Measurements from ENCODE around the gene ACSM6. TPM values are rescaled to one million over a fixed set of nuclear protein-coding genes. Genes with fewer than 3 reads are reported as not detected.

The ACSM6 gene
- polyA plus RNA-seq, 1 experiment = not detected

- H3K27me3 ChIP-seq (ENCODE audit: control insufficient read depth, insufficient read depth, low read length) = no peaks in the 10 kb centered on the region
- H3K36me3 ChIP-seq (ENCODE audit: control insufficient read depth, insufficient read depth, low read length) = no peaks in the 10 kb centered on the region
- H3K4me3 ChIP-seq (ENCODE audit: low read depth, low read length) = no peak overlapping the region
- no peak for DNase-seq (ENCODE audit: low read depth)
- ChIA-PET CTCF (interaction anchor here (1.0 to 2.1 kb wide), 5 partner anchors 48 to 193 kb away, joined by 3 to 6 read pairs (median 4); no protein-coding TSS in a partner anchor), POLR2A (no interaction called here)
- no peak for TF ChIP-seq CTCF (IDR thresholded peaks at IDR 0.05; ENCODE audit: insufficient read depth, low read depth, low read length)
Measured at GRCh38 chr10:95181726-95182125, 12.3 kb upstream of the ACSM6 start.

- Histone ChIP-seq H3K36me3 (ENCODE audit: control insufficient read depth, insufficient read depth, low read length) (no peaks in the 10 kb centered on the region), H3K4me3 (ENCODE audit: low read depth, low read length) (peak overlapping the region; percentile 52), H3K27me3 (ENCODE audit: control insufficient read depth, insufficient read depth, low read length) (no peaks in the 10 kb centered on the region)
- DNase-seq (ENCODE audit: low read depth) = peak; percentile 18
- ChIA-PET CTCF (interaction anchor here (0.8 to 2.8 kb wide), 14 partner anchors 9 to 183 kb away, joined by 3 to 15 read pairs (median 5); no protein-coding TSS in a partner anchor), POLR2A (no interaction called here)
- TF ChIP-seq CTCF (IDR thresholded peaks at IDR 0.05; ENCODE audit: insufficient read depth, low read depth, low read length) = peak; percentile 86
Measured at GRCh38 chr10:95183271-95184230, 10.5 kb upstream of the ACSM6 start.

- H3K4me3 ChIP-seq (ENCODE audit: low read depth, low read length) = no peak overlapping the region
- no peaks in the 10 kb centered on the region for H3K36me3 ChIP-seq (ENCODE audit: control insufficient read depth, insufficient read depth, low read length)
- no peak for TF ChIP-seq CTCF (IDR thresholded peaks at IDR 0.05; ENCODE audit: insufficient read depth, low read depth, low read length)
- no peak for DNase-seq (ENCODE audit: low read depth)
- H3K27me3 ChIP-seq (ENCODE audit: control insufficient read depth, insufficient read depth, low read length) = no peaks in the 10 kb centered on the region
- ChIA-PET POLR2A (no interaction called here), CTCF (interaction anchor here (0.7 to 1.6 kb wide), 3 partner anchors 12 to 20 kb away, joined by 3 to 5 read pairs (median 4); no protein-coding TSS in a partner anchor)
Measured at GRCh38 chr10:95187617-95188016, 6.4 kb upstream of the ACSM6 start.

- no peaks in the 10 kb centered on the region for H3K36me3 ChIP-seq (ENCODE audit: control insufficient read depth, insufficient read depth, low read length)
- POLR2A ChIA-PET = no interaction called here
- no peak for TF ChIP-seq CTCF (IDR thresholded peaks at IDR 0.05; ENCODE audit: insufficient read depth, low read depth, low read length)
- no peak overlapping the region for H3K4me3 ChIP-seq (ENCODE audit: low read depth, low read length)
- no peaks in the 10 kb centered on the region for H3K27me3 ChIP-seq (ENCODE audit: control insufficient read depth, insufficient read depth, low read length)
- CTCF ChIA-PET = interaction anchor here (1.0 to 1.6 kb wide), 4 partner anchors 12 to 58 kb away, joined by 3 to 5 read pairs (median 3); no protein-coding TSS in a partner anchor
- DNase-seq (ENCODE audit: low read depth) = no peak
Measured at GRCh38 chr10:95188593-95188992, 5.4 kb upstream of the ACSM6 start.

- CTCF ChIA-PET = interaction anchor here (2.0 kb wide), 1 partner anchor 47 kb away, joined by 5 read pairs; no protein-coding TSS in a partner anchor
- POLR2A ChIA-PET = no interaction called here
- Histone ChIP-seq H3K36me3 (ENCODE audit: control insufficient read depth, insufficient read depth, low read length) (no peaks in the 10 kb centered on the region), H3K4me3 (ENCODE audit: low read depth, low read length) (no peak overlapping the region), H3K27me3 (ENCODE audit: control insufficient read depth, insufficient read depth, low read length) (no peaks in the 10 kb centered on the region)
- no peak for TF ChIP-seq CTCF (IDR thresholded peaks at IDR 0.05; ENCODE audit: insufficient read depth, low read depth, low read length)
- DNase-seq (ENCODE audit: low read depth) = no peak
Measured at GRCh38 chr10:95196046-95196445, 2.0 kb downstream of the ACSM6 start.

All from BJ (cell line).